Keratinocyte (primary cell): Measurements from ENCODE around the gene ZNF2.

Source experiments
- EZH2 ChIP-seq: IDR thresholded peaks from one replicate; pipeline ENCODE4 v1.6.1; 2012; ENCODE audit warnings: inconsistent platforms, mild to moderate bottlenecking, low read length, moderate library complexity
- TF ChIP-seq, protein P1 (sequence below), 3 experiments: IDR thresholded peaks in 1 of 3; conservative IDR thresholded peaks in 1 of 3; optimal IDR thresholded peaks in 1 of 3; 2 replicates in 2 of 3; 3 replicates in 1 of 3; pipeline versions ENCODE3 to v1.5.1; 2011; ENCODE audit warnings: low read length in 3 of 3, mild to moderate bottlenecking in 3 of 3, moderate library complexity in 2 of 3, control low read depth in 1 of 3, inconsistent platforms in 1 of 3; ENCODE audit not compliant: insufficient read depth in 2 of 3; ENCODE audit errors: extremely low read depth in 1 of 3

DNA sequence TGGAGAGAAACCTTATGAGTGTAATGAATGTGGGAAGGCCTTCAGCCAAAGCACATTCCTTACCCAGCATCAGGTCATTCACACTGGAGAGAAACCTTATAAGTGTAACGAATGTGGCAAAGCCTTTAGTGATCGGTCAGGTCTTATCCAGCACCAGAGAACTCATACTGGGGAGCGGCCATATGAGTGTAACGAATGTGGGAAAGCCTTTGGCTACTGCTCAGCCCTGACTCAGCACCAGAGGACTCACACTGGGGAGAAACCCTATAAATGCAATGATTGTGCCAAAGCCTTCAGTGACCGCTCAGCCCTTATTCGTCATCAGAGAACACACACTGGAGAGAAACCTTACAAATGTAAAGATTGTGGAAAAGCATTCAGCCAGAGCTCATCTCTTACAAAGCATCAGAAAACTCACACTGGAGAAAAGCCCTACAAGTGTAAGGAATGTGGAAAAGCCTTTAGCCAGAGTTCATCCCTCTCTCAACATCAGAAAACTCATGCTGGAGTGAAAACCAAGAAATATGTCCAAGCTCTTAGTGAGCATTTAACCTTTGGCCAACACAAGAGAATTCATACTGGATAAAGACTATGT is 49.5 kb downstream of the ZNF2 start:
- TF ChIP-seq, protein P1, sequence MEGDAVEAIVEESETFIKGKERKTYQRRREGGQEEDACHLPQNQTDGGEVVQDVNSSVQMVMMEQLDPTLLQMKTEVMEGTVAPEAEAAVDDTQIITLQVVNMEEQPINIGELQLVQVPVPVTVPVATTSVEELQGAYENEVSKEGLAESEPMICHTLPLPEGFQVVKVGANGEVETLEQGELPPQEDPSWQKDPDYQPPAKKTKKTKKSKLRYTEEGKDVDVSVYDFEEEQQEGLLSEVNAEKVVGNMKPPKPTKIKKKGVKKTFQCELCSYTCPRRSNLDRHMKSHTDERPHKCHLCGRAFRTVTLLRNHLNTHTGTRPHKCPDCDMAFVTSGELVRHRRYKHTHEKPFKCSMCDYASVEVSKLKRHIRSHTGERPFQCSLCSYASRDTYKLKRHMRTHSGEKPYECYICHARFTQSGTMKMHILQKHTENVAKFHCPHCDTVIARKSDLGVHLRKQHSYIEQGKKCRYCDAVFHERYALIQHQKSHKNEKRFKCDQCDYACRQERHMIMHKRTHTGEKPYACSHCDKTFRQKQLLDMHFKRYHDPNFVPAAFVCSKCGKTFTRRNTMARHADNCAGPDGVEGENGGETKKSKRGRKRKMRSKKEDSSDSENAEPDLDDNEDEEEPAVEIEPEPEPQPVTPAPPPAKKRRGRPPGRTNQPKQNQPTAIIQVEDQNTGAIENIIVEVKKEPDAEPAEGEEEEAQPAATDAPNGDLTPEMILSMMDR (optimal IDR thresholded peaks at IDR 0.05 in 1 of 3, IDR thresholded peaks at IDR 0.05 in 1 of 3, conservative IDR thresholded peaks at IDR 0.05 in 1 of 3; ENCODE audit: extremely low read depth in 1 of 3, insufficient read depth in 2 of 3, low read length in 3 of 3): no peak
- no peak for TF ChIP-seq EZH2
